Measurements from ENCODE around the gene MAP2K5. TPM values are rescaled to one million over a fixed set of nuclear protein-coding genes. Genes with fewer than 3 reads are reported as not detected.

Gene MAP2K5
- total RNA-seq, 2 experiments from 2014 or later, result 22.2 to 27.9 TPM

GRCh38 chr15:67745073-67746006 lies 202.8 kb downstream of the MAP2K5 start:
- ATAC-seq (ENCODE audit: poor library complexity), result no peak
- no peaks in the 10 kb centered on the region for H3K36me3 ChIP-seq (ENCODE audit: insufficient read depth, low read length)
- H3K9me3 ChIP-seq (ENCODE audit: control insufficient read depth in 1 of 2, insufficient read depth in 1 of 2, low read length in 2 of 2), result no peaks in the 10 kb centered on the region
- POLR2A ChIA-PET, result interaction anchor here (1.3 to 3.3 kb wide), 2 partner anchors 10 to 12 kb away, joined by 3 to 18 read pairs; no protein-coding TSS in a partner anchor
- no peak for TF ChIP-seq CTCF (IDR thresholded peaks at IDR 0.05)
- H3K4me3 ChIP-seq (ENCODE audit: low read length), result no peak overlapping the region
- peaks cover 18% of the 10 kb centered on the region for H3K4me1 ChIP-seq (ENCODE audit: insufficient read depth, low read length)
- no peaks in the 10 kb centered on the region for H3K9me3 Mint-ChIP-seq
- H3K4me3 Mint-ChIP-seq, result peak overlapping the region; percentile 52
- H3K36me3 Mint-ChIP-seq (ENCODE audit: low read depth), result no peaks in the 10 kb centered on the region
- H3K27ac ChIP-seq (ENCODE audit: low read depth in 1 of 2, low read length in 2 of 2), result no peak overlapping the region
- CTCF ChIA-PET, result interaction anchor here (1.6 kb wide), 1 partner anchor 12 kb away, joined by 3 read pairs; no protein-coding TSS in a partner anchor
- H3K27ac Mint-ChIP-seq, result peak overlapping the region; percentile 45
- H3K27me3 ChIP-seq (ENCODE audit: control insufficient read depth in 1 of 2, insufficient read depth in 2 of 2, low read length in 2 of 2), result no peaks in the 10 kb centered on the region
- H3K4me1 Mint-ChIP-seq (ENCODE audit: low read depth), result peaks cover 65% of the 10 kb centered on the region
- no peaks in the 10 kb centered on the region for H3K27me3 Mint-ChIP-seq
- intact Hi-C loops (cut with DNase I, micrococcal nuclease), result no loop called here
- no peak for DNase-seq

DNA sequence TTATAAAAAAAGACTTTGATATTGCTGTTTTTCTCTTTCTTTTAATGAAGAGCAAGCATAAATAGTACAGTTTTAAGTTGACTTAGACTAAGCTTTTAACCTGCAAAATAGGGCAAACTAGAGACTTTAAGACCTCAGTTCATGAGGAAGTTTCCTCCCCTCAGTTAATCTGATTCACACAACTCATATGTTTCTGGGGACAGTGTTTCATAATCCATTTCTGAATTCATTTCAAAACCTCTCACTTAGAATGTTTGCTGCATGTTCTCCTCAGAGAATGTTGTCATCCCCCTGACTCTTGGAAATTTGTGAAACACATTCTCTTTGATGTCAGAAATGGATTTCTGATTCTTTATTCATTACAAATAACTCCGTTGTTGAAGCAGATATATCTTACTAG lies 203.5 kb downstream of the MAP2K5 start:
- Histone ChIP-seq H3K4me1 (ENCODE audit: insufficient read depth, low read length) (peaks cover 18% of the 10 kb centered on the region), H3K27me3 (ENCODE audit: control insufficient read depth in 1 of 2, insufficient read depth in 2 of 2, low read length in 2 of 2) (no peaks in the 10 kb centered on the region), H3K9me3 (ENCODE audit: control insufficient read depth in 1 of 2, insufficient read depth in 1 of 2, low read length in 2 of 2) (no peaks in the 10 kb centered on the region), H3K4me3 (ENCODE audit: low read length) (no peak overlapping the region), H3K27ac (ENCODE audit: low read depth in 1 of 2, low read length in 2 of 2) (no peak overlapping the region), H3K36me3 (ENCODE audit: insufficient read depth, low read length) (no peaks in the 10 kb centered on the region)
- Mint-ChIP-seq H3K4me3 (peak overlapping the region; percentile 52), H3K27ac (peak overlapping the region; percentile 45), H3K27me3 (no peaks in the 10 kb centered on the region), H3K4me1 (ENCODE audit: low read depth) (peaks cover 70% of the 10 kb centered on the region), H3K36me3 (ENCODE audit: low read depth) (no peaks in the 10 kb centered on the region), H3K9me3 (no peaks in the 10 kb centered on the region)
- no peak for ATAC-seq (ENCODE audit: poor library complexity)
- ChIA-PET CTCF (interaction anchor here (1.3 kb wide), 1 partner anchor 10 kb away, joined by 3 read pairs; no protein-coding TSS in a partner anchor), POLR2A (interaction anchor here (0.6 to 3.3 kb wide), 3 partner anchors 9 to 310 kb away, joined by 3 to 18 read pairs (median 3); no protein-coding TSS in a partner anchor)
- peak in 1 of 14 experiments; percentile 20 for DNase-seq
- no peak for TF ChIP-seq CTCF (IDR thresholded peaks at IDR 0.05)
- intact Hi-C loops (cut with DNase I, micrococcal nuclease), result no loop called here

DNA sequence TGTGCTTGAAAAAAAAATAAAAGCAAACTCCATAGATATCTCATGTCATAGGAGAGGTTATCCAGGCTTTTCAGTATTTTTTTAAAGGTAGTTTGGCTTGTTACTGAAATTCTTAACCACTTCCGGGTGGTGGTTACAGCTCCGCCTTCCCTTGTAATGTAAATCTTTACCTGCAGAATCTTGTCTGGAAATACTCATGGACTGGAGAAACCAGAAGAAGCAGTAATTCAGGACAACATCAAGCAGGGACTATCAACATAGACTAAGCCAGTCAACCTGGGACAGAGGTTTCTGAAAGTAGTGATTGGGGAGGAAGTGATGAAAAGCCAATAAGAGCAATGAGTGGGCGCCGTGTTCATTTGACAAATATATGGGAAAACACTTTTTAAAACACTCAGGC lies 203.9 kb downstream of the MAP2K5 start:
- ChIA-PET POLR2A (interaction anchor here (0.6 to 3.3 kb wide), 8 partner anchors 9 to 705 kb away, joined by 3 to 18 read pairs (median 3); partner anchors contain the start of gene CLN6), CTCF (interaction anchor here (1.3 kb wide), 1 partner anchor 9 kb away, joined by 3 read pairs; no protein-coding TSS in a partner anchor)
- Mint-ChIP-seq H3K36me3 (ENCODE audit: low read depth) (no peaks in the 10 kb centered on the region), H3K27ac (peak overlapping the region; percentile 45), H3K9me3 (no peaks in the 10 kb centered on the region), H3K4me3 (peak overlapping the region; percentile 52), H3K27me3 (no peaks in the 10 kb centered on the region), H3K4me1 (ENCODE audit: low read depth) (peaks cover 66% of the 10 kb centered on the region)
- no peaks in the 10 kb centered on the region for H3K27me3 ChIP-seq (ENCODE audit: control insufficient read depth in 1 of 2, insufficient read depth in 2 of 2, low read length in 2 of 2)
- no peak overlapping the region for H3K4me3 ChIP-seq (ENCODE audit: low read length)
- H3K36me3 ChIP-seq (ENCODE audit: insufficient read depth, low read length), result no peaks in the 10 kb centered on the region
- no peak overlapping the region for H3K27ac ChIP-seq (ENCODE audit: low read depth in 1 of 2, low read length in 2 of 2)
- no peak for TF ChIP-seq CTCF (IDR thresholded peaks at IDR 0.05)
- no peaks in the 10 kb centered on the region for H3K9me3 ChIP-seq (ENCODE audit: control insufficient read depth in 1 of 2, insufficient read depth in 1 of 2, low read length in 2 of 2)
- peak; percentile 34 for ATAC-seq (ENCODE audit: poor library complexity)
- DNase-seq, result peak in 4 of 14 experiments; percentile 22 to 55 (median 37)
- intact Hi-C loops (cut with DNase I, micrococcal nuclease), result no loop called here
- peaks cover 15% of the 10 kb centered on the region for H3K4me1 ChIP-seq (ENCODE audit: insufficient read depth, low read length)

All from CD4-positive, alpha-beta T cell (primary cell).